HEK293T (cell line): ENCODE data around the gene TRDN.
"Not testable (repeated sequence)": the region's sequence is repeated elsewhere in the genome, so short reads cannot be mapped to it uniquely, and the experiment has no call there.

Experiments
- CTCF ChIA-PET: fragments of 350-600 bp; formaldehyde crosslinking; extraction: SDS; loops from one replicate; lab custom pipeline; 2021; ENCODE audit warnings: antibody characterized with exemption, inconsistent platforms; lab: Yijun Ruan, JAX
- POLR2A ChIA-PET: fragments of 350-600 bp; formaldehyde crosslinking; extraction: SDS; loops from one replicate; lab custom pipeline; 2020; ENCODE audit warnings: antibody characterized with exemption, inconsistent platforms; lab: Yijun Ruan, JAX
- DNase-seq: peaks from one replicate; pipeline ENCODE4 v3.0.0; 2012; ENCODE audit warnings: mixed read lengths; ENCODE audit errors: extremely low spot score
- ARNT ChIP-seq: fragments of 450-650 bp; IDR thresholded peaks from 2 replicates; pipeline ENCODE4 v1.6.1; 2017; ENCODE audit warnings: mild to moderate bottlenecking
- BHLHE40 ChIP-seq: fragments of 450-650 bp; IDR thresholded peaks from 2 replicates; pipeline ENCODE4 v1.6.1; 2016; ENCODE audit warnings: mild to moderate bottlenecking, moderate library complexity, borderline replicate concordance
- CTBP1 ChIP-seq: fragments of 450-650 bp; IDR thresholded peaks from 2 replicates; pipeline ENCODE4 v1.6.1; 2016; ENCODE audit warnings: borderline replicate concordance
- ELF4 ChIP-seq: fragments of 450-650 bp; IDR thresholded peaks from 2 replicates; pipeline ENCODE4 v1.6.1; 2017; ENCODE audit warnings: antibody characterized with exemption
- FOXA1 ChIP-seq: fragments of 450-650 bp; IDR thresholded peaks from 2 replicates; pipeline ENCODE4 v1.6.1; 2016; ENCODE audit warnings: mild to moderate bottlenecking
- FOXK2 ChIP-seq: fragments of 450-650 bp; IDR thresholded peaks from 2 replicates; pipeline ENCODE4 v1.6.1; 2016; ENCODE audit warnings: mild to moderate bottlenecking
- FOXM1 ChIP-seq: fragments of 450-650 bp; IDR thresholded peaks from 2 replicates; pipeline ENCODE4 v1.6.1; 2017; ENCODE audit warnings: mild to moderate bottlenecking, borderline replicate concordance
- HDGF ChIP-seq: fragments of 450-650 bp; IDR thresholded peaks from 2 replicates; pipeline ENCODE4 v1.6.1; 2017; ENCODE audit warnings: antibody characterized with exemption, borderline replicate concordance
- L3MBTL2 ChIP-seq: fragments of 450-650 bp; conservative IDR thresholded peaks from 2 replicates; pipeline ENCODE4 v1.6.1; 2016; ENCODE audit warnings: mild to moderate bottlenecking
- LEF1 ChIP-seq: fragments of 450-650 bp; IDR thresholded peaks from 2 replicates; pipeline ENCODE4 v1.6.1; 2017; ENCODE audit warnings: mild to moderate bottlenecking, borderline replicate concordance
- NFRKB ChIP-seq: fragments of 450-650 bp; IDR thresholded peaks from 2 replicates; pipeline ENCODE4 v1.6.1; 2016; ENCODE audit warnings: mild to moderate bottlenecking, moderate library complexity
- PKNOX1 ChIP-seq: fragments of 450-650 bp; IDR thresholded peaks from 2 replicates; pipeline ENCODE4 v1.6.1; 2016
- SP1 ChIP-seq: fragments of 450-650 bp; IDR thresholded peaks from 2 replicates; pipeline ENCODE4 v1.6.1; 2017
- SUZ12 ChIP-seq: fragments of 450-650 bp; IDR thresholded peaks from 2 replicates; pipeline ENCODE4 v1.6.1; 2016; ENCODE audit warnings: mild to moderate bottlenecking
- TARDBP ChIP-seq: fragments of 450-650 bp; IDR thresholded peaks from 2 replicates; pipeline ENCODE4 v1.6.1; 2016
- ZNF384 ChIP-seq: fragments of 450-650 bp; IDR thresholded peaks from 2 replicates; pipeline ENCODE4 v1.6.1; 2016

Gene TRDN

GRCh38 chr6:123594776-123595175 lies 42.0 kb downstream of the TRDN start:
- ChIA-PET POLR2A (no interaction called here), CTCF (no interaction called here)
- no peak for TF ChIP-seq SUZ12
- DNase-seq: no peak

GRCh38 chr6:123592426-123592825 lies 44.3 kb downstream of the TRDN start:
- no peak for DNase-seq
- POLR2A ChIA-PET: no interaction called here
- CTCF ChIA-PET: no interaction called here
- TF ChIP-seq FOXM1 (no peak), CTBP1 (no peak), ARNT (no peak), FOXA1 (no peak), ELF4 (no peak), SUZ12 (no peak), FOXK2 (no peak), SP1 (no peak), NFRKB (no peak), PKNOX1 (no peak), BHLHE40 (no peak), ZNF384 (no peak), L3MBTL2 (no peak)

- DNase-seq: no peak
- ChIA-PET CTCF (no interaction called here), POLR2A (no interaction called here)
- no peak for TF ChIP-seq ZNF384
- TF ChIP-seq ELF4: no peak
- TF ChIP-seq HDGF: no peak
- no peak for TF ChIP-seq LEF1
- TF ChIP-seq ARNT: no peak
- TF ChIP-seq SP1: no peak
- no peak for TF ChIP-seq SUZ12
- no peak for TF ChIP-seq FOXM1
- TF ChIP-seq NFRKB: no peak
- TF ChIP-seq L3MBTL2: no peak
- TF ChIP-seq FOXK2: no peak
- no peak for TF ChIP-seq TARDBP
- TF ChIP-seq BHLHE40: no peak
- TF ChIP-seq CTBP1: no peak
- TF ChIP-seq PKNOX1: no peak
- no peak for TF ChIP-seq FOXA1
These were observed 46.8 kb downstream of the TRDN start for GRCh38 chr6:123589973-123590372.

GRCh38 chr6:123589317-123589716 lies 47.4 kb downstream of the TRDN start:
- no peak for TF ChIP-seq FOXM1
- TF ChIP-seq LEF1: no peak
- POLR2A ChIA-PET: no interaction called here
- CTCF ChIA-PET: no interaction called here

GRCh38 chr6:123588546-123588895 lies 48.2 kb downstream of the TRDN start:
- ChIA-PET CTCF (no interaction called here), POLR2A (no interaction called here)
- no peak for TF ChIP-seq ARNT
- TF ChIP-seq LEF1: no peak
- TF ChIP-seq FOXK2: no peak
- no peak for TF ChIP-seq PKNOX1
- no peak for TF ChIP-seq SUZ12
- no peak for TF ChIP-seq TARDBP
- TF ChIP-seq HDGF: no peak
- DNase-seq: no peak

More at GRCh38 chr6:123589317-123589716, 47.4 kb downstream of the TRDN start:
- no peak for DNase-seq

GRCh38 chr6:123587838-123588545 lies 48.8 kb downstream of the TRDN start:
- CTCF ChIA-PET: no interaction called here
- no peak for DNase-seq
- POLR2A ChIA-PET: no interaction called here
- TF ChIP-seq CTBP1 (no peak), FOXK2 (no peak), LEF1 (no peak), ZNF384 (no peak), BHLHE40 (no peak), NFRKB (no peak), PKNOX1 (no peak; the same call in 1 of the 2 replicates), SP1 (no peak), HDGF (no peak), ARNT (no peak), L3MBTL2 (no peak), FOXA1 (no peak), TARDBP (no peak), ELF4 (no peak), FOXM1 (no peak), SUZ12 (no peak)

- POLR2A ChIA-PET, DNase-seq, CTCF ChIA-PET: not testable (repeated sequence)
These were observed 49.3 kb downstream of the TRDN start for GRCh38 chr6:123587407-123587806.
